HG03280 (cell line): ENCODE measurements around the gene RBM7.

Experiments used
- ATAC-seq: cut with Tn5 transposase; IDR thresholded peaks from one replicate; pipeline ENCODE4 v1.9.1; 2021; ENCODE audit warnings: mild to moderate bottlenecking, moderate library complexity; ENCODE audit not compliant: unreplicated experiment

The RBM7 gene

DNA sequence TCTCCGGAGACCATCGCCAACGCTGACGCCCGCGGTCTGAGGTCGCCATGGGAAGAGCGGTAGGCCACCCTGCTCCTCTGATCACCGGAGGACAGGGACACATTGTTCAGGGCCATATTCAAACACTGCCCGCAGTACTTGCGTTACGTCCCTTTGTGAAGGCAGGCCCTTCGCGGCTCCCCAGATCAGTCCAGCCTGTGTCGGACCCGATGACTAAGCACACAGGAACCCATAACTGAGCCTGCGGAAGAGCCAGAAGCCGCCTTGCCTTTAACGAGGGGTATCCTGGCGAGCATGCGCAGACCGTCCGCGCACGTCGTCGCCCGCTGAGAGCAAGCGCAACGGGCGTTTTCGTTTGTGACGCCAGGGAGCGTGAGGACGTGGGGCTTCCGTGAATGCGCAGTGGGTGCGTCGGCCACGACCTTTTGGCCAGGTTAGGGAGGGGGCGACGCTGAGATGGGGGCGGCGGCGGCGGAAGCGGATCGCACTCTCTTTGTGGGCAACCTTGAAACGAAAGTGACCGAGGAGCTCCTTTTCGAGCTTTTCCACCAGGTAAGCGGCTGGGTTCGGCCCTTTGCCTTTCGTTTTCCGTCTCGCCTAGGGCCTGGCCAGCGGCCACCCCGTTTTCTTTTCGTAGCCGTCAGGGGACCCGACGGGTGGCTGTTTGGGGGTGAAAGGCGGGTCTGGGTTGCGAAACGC is at the start of gene RBM7, which contains the start of gene C11orf71:
Gene RBM7 (plus strand): TSS at position 451 of the 699 bp plus-strand sequence. CDS start 6 bp downstream, at position 457.
Gene C11orf71 (minus strand): TSS at position 296 of the 699 bp plus-strand sequence. CDS start 180 bp downstream, at position 116.
- peak; percentile 97 for ATAC-seq

- no peak for ATAC-seq
Measured at GRCh38 chr11:114353443-114353842, 47.0 kb upstream of the RBM7 start.

DNA sequence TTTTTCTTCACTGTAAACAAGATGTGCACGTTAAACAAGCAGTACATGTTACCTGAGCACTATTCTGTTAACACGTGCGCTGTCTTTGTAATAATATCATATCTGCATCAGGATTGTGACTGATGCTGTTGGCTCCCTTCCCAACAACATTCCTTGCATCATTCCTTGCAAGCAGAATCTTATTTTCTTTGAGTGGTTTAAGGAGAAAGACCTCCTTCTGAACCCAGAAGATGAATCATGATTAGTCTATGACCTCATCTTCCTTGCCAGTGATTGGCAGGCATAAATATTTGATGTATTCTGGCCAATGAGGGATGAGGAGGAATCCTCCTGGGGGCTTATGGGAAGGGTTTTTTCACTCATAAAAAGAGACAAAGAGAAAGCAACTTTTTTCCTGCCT is 46.4 kb upstream of the RBM7 start:
- no peak for ATAC-seq

- no peak for ATAC-seq
Measured at GRCh38 chr11:114358716-114359115, 41.8 kb upstream of the RBM7 start.

DNA sequence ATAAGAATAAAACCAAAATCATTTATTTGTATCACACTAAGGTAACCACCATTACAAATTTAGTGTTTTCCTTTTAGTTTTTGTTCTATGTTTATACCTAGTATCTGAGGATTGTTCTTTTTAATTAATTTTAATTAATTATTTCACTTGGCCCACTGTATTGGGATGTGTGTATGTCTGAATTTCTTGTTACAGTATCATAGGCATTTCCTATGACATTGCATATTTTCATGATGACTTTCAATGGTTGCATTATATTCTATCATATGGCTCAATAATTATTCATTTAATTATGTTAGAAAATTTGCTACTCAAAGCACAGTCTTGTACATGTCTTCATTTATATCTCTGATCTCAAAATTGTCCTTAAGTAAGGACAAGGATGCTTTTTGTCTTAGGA is 41.1 kb upstream of the RBM7 start:
- no peak for ATAC-seq

DNA sequence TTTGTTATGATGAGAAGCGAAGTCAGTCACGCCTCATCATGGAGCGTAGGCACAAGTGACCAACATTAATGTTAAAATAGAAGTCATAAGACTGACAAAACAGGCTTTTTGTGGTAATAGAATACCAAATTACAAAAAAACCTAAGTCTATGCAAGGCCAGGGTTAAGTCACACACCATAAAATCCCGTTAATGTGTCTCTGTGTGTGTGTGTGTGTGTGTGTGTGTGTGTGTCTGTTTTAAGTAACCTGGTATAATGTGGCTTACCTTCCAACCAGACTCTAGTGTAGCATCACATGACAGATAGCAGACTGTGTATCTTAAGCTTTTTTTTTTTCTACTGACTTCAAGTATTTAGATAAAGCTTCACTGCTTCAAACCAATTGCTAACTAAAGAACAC is 38.1 kb upstream of the RBM7 start:
- ATAC-seq, result no peak

DNA sequence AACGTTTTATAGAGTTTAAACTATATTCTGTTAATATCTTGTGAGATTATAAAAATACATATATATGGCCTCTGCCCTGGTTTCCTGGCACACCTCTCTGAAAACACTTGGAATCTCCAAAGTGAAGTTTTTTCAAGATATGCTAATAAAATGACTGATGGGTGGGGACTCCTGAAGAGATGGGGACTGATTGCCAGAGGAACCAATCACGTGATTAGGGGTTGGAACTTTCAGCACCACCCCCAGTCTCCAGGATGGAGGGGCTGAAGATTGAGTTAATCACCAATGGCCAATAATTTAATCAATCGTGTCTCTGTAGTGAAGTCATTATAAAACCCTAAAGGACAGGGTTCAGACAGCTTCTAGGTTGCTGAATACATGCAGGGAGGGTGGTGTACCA is 37.5 kb upstream of the RBM7 start:
- no peak for ATAC-seq

- ATAC-seq, result no peak
Measured at GRCh38 chr11:114366331-114367243, 33.9 kb upstream of the RBM7 start.

DNA sequence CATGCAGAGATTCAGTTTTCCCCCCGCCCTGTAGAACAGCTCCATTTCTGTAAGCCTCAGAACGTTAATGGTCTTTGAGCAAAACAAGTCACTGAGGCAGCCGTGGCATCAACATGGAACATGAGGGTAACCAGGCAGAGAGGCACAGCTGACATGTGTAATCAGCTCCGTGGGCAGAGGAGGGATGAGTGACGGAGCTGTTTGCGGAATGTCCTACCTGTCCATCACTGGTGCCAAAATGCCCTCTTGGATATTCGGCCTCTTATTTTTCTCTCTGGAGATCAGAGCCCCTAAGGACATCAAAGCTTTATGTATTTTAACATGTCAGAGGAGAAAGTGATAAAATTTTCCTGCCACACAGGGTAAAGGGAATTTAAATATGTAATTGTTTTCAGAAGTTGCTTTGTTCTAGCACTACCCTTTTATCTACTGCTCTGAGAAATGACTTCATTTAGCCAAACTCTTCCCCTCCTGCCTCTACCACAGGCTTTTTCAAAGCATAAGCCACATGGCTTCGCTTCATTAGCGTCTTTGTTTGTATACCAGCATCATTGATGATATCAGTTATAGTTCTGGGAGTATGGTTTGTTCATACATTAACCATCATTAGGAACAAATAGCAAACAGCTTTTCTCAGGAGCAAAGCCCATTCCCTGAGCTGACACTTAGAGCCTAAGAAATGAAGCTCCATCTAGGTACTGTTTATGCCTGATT is 33.1 kb upstream of the RBM7 start:
- ATAC-seq, result no peak

- no peak for ATAC-seq
Measured at GRCh38 chr11:114368918-114369680, 31.4 kb upstream of the RBM7 start.

- no peak for ATAC-seq
Measured at GRCh38 chr11:114375052-114375451, 25.4 kb upstream of the RBM7 start.

GRCh38 chr11:114377612-114378267 is 22.7 kb upstream of the RBM7 start:
- no peak for ATAC-seq

GRCh38 chr11:114379394-114380069 is 20.9 kb upstream of the RBM7 start:
- ATAC-seq, result no peak

DNA sequence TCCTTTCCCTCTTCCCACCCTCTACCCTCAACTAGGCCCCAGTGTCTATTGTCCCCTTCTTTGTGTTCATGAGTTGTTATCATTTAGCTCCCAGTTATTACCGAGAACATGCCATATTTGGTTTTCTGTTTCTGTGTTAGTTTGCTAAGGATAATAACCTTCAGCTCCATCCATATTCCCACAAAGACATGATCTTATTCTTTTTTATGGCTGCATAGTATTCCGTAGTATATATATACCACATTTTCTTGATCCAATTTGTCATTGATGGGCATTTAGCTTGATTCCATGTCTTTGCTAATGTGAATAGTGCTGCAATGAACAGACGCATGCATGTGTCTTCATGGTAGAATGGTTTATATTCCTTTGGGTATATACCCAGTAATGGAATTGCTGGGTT is 18.0 kb upstream of the RBM7 start:
- no peak for ATAC-seq

DNA sequence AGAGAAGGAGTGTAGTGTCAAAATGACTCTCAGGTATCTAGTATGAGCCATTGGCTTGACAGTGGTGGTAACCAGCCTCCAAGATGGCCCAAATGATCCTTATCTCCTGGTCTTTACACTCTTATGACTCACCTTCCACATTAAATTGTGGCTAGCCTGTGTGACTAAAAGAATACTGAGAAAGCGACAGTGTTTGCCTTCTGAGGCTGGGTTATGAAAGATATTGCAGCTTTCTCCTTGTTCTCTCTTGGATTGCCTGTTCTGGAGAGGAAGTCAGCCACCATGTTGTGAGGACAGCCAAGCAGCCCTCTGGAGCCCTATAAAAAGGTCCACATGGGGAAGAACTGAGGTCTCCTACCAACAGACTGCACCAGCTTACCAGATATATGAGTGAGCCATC is 16.0 kb upstream of the RBM7 start:
- ATAC-seq, result no peak

GRCh38 chr11:114386131-114386530 is 14.3 kb upstream of the RBM7 start:
- no peak for ATAC-seq

- no peak for ATAC-seq
Measured at GRCh38 chr11:114386545-114386944, 13.9 kb upstream of the RBM7 start.

GRCh38 chr11:114392735-114393667 is 7.5 kb upstream of the RBM7 start:
- ATAC-seq, result no peak
